HEK293 (cell line): Measurements from ENCODE around the gene BLOC1S5.
A peak's percentile ranks its signal among the peaks of the same experiment; 100 is the strongest.

Experiments used
- CTCF ChIA-PET: fragments of 350-600 bp; formaldehyde crosslinking; extraction: SDS; loops from one replicate; lab custom pipeline; 2021; ENCODE audit warnings: antibody characterized with exemption; lab: Yijun Ruan, JAX
- POLR2A ChIA-PET: fragments of 300-600 bp; formaldehyde crosslinking; extraction: SDS; loops from one replicate; lab custom pipeline; 2020; ENCODE audit warnings: antibody characterized with exemption, inconsistent platforms; lab: Yijun Ruan, JAX
- H3K27ac ChIP-seq: fragments of 200-500 bp; sonication (Bioruptor generic); 2 replicates; pipeline ENCODE4 v1.5.1; 2014; ENCODE audit warnings: low read depth, low read length, control low read depth, inconsistent platforms; ENCODE audit errors: extremely low read depth
- H3K36me3 ChIP-seq, 2 experiments: fragments of 200-500 bp in 1 of 2; sonication (Bioruptor generic) in 1 of 2; 1 replicate in 1 of 2; 2 replicates in 1 of 2; pipeline ENCODE4 v1.5.1; 2014 to 2017; ENCODE audit warnings: inconsistent platforms in 2 of 2, low read length in 2 of 2; ENCODE audit not compliant: control insufficient read depth in 2 of 2, insufficient read depth in 1 of 2
- H3K4me1 ChIP-seq: fragments of 200-500 bp; sonication (Bioruptor generic); 2 replicates; pipeline ENCODE4 v1.5.1; 2014; ENCODE audit warnings: mild to moderate bottlenecking, low read length, inconsistent platforms; ENCODE audit not compliant: control insufficient read depth, insufficient read depth
- H3K4me3 ChIP-seq: 2 replicates; pipeline ENCODE4 v1.5.1; 2011; ENCODE audit warnings: low read depth, mild to moderate bottlenecking, control low read depth, low read length, moderate library complexity
- H3K9me3 ChIP-seq: fragments of 200-500 bp; sonication (Bioruptor generic); 2 replicates; pipeline ENCODE4 v1.5.1; 2014; ENCODE audit warnings: low read depth, low read length, inconsistent platforms; ENCODE audit not compliant: control insufficient read depth, insufficient read depth
- EGR2 ChIP-seq: fragments of 450-650 bp; formaldehyde crosslinking; IDR thresholded peaks from 2 replicates; pipeline ENCODE4 v1.5.1; 2016; ENCODE audit warnings: low read depth, missing biosample characterization, missing genetic modification characterization
- HOXD13 ChIP-seq: sonication (generic); formaldehyde crosslinking; IDR thresholded peaks from 2 replicates; pipeline ENCODE4 v1.8.0; 2022; ENCODE audit warnings: missing genetic modification reagents, borderline replicate concordance
- OSR2 ChIP-seq: fragments of 450-650 bp; formaldehyde crosslinking; IDR thresholded peaks from 2 replicates; pipeline ENCODE4 v1.5.1; 2016; ENCODE audit warnings: missing biosample characterization, missing genetic modification characterization
- ZNF114 ChIP-seq: fragments of 450-650 bp; formaldehyde crosslinking; IDR thresholded peaks from 2 replicates; pipeline ENCODE4 v1.5.0; 2017; ENCODE audit warnings: missing biosample characterization, missing genetic modification characterization
- ZNF146 ChIP-seq: fragments of 450-650 bp; formaldehyde crosslinking; IDR thresholded peaks from 2 replicates; pipeline ENCODE4 v1.5.1; 2016; ENCODE audit warnings: missing biosample characterization, missing genetic modification characterization
- ZNF23 ChIP-seq: fragments of 450-650 bp; formaldehyde crosslinking; IDR thresholded peaks from 2 replicates; pipeline ENCODE4 v1.5.1; 2016; ENCODE audit warnings: missing biosample characterization, missing genetic modification characterization, borderline replicate concordance
- ZNF341 ChIP-seq: fragments of 450-650 bp; formaldehyde crosslinking; IDR thresholded peaks from 2 replicates; pipeline ENCODE4; 2016; ENCODE audit warnings: low read depth, missing biosample characterization, missing genetic modification characterization
- ZNF48 ChIP-seq: fragments of 450-650 bp; formaldehyde crosslinking; IDR thresholded peaks from 2 replicates; pipeline ENCODE4 v1.5.1; 2016; ENCODE audit warnings: missing biosample characterization, missing genetic modification characterization
- ZNF530 ChIP-seq: fragments of 450-650 bp; formaldehyde crosslinking; IDR thresholded peaks from 2 replicates; pipeline ENCODE4 v1.5.1; 2016; ENCODE audit warnings: low read depth, missing biosample characterization, missing genetic modification characterization
- ZNF555 ChIP-seq: fragments of 450-650 bp; formaldehyde crosslinking; conservative IDR thresholded peaks from 2 replicates; pipeline ENCODE4 v1.5.1; 2017; ENCODE audit warnings: missing biosample characterization, mild to moderate bottlenecking, missing genetic modification characterization, inconsistent platforms
- ZNF626 ChIP-seq: fragments of 450-650 bp; sonication (Bioruptor Pico); formaldehyde crosslinking; IDR thresholded peaks from 2 replicates; pipeline ENCODE4 v1.5.1; 2018; ENCODE audit warnings: missing biosample characterization, missing genetic modification characterization, inconsistent platforms
- ZSCAN16 ChIP-seq: fragments of 450-650 bp; formaldehyde crosslinking; IDR thresholded peaks from 2 replicates; pipeline ENCODE4 v1.5.1; 2016; ENCODE audit warnings: missing biosample characterization, missing genetic modification characterization
- ZSCAN23 ChIP-seq: fragments of 450-650 bp; formaldehyde crosslinking; IDR thresholded peaks from 2 replicates; pipeline ENCODE4 v1.5.1; 2016; ENCODE audit warnings: missing biosample characterization, missing genetic modification characterization
- TF ChIP-seq, protein P1 (sequence below): fragments of 450-650 bp; formaldehyde crosslinking; conservative IDR thresholded peaks from 2 replicates; pipeline ENCODE4 v1.5.1; 2016; ENCODE audit warnings: low read depth, missing biosample characterization, missing genetic modification characterization
- TF ChIP-seq, protein P2 (sequence below): fragments of 450-650 bp; formaldehyde crosslinking; IDR thresholded peaks from 2 replicates; pipeline ENCODE4 v1.5.1; 2016; ENCODE audit warnings: missing biosample characterization, missing genetic modification characterization, low read depth
- TF ChIP-seq, protein P3 (sequence below): fragments of 450-650 bp; formaldehyde crosslinking; IDR thresholded peaks from 2 replicates; pipeline ENCODE4 v1.5.1; 2016; ENCODE audit warnings: missing biosample characterization, missing genetic modification characterization
- TF ChIP-seq, protein P4 (sequence below): fragments of 450-650 bp; formaldehyde crosslinking; IDR thresholded peaks from 2 replicates; pipeline ENCODE4 v1.5.1; 2016; ENCODE audit warnings: missing biosample characterization, missing genetic modification characterization
- TF ChIP-seq, protein P5 (sequence below): fragments of 450-650 bp; formaldehyde crosslinking; IDR thresholded peaks from 2 replicates; pipeline ENCODE4 v1.5.1; 2016; ENCODE audit warnings: missing biosample characterization, missing genetic modification characterization

The BLOC1S5 gene

DNA sequence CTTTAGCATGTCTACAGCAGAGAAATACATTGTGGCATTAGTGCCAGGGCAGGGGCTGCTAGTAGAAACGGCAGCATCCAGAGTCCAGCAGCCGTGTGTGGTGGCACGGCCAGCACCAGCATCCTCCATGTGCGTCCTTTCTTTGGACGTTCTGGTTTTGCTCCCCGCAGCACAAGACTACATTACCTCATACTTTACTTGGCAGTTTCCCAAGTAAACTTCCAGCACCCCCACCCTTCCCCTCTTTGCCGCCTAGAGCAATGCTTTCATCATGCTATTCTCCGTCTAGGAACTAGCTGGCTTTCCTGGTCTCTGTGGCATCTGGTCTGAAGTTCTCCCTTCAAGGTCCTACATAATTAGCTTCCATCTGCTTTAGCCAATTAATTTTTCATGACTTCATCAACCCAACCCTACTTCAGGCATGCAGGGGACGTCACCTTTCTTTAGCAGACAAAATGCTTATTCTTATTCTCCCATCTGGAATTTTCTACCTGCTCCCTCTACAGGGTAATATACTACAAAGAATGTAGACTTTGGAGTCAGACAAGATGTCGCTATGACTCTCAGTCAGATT lies 67.6 kb downstream of the BLOC1S5 start (continued):
- TF ChIP-seq, protein P1, sequence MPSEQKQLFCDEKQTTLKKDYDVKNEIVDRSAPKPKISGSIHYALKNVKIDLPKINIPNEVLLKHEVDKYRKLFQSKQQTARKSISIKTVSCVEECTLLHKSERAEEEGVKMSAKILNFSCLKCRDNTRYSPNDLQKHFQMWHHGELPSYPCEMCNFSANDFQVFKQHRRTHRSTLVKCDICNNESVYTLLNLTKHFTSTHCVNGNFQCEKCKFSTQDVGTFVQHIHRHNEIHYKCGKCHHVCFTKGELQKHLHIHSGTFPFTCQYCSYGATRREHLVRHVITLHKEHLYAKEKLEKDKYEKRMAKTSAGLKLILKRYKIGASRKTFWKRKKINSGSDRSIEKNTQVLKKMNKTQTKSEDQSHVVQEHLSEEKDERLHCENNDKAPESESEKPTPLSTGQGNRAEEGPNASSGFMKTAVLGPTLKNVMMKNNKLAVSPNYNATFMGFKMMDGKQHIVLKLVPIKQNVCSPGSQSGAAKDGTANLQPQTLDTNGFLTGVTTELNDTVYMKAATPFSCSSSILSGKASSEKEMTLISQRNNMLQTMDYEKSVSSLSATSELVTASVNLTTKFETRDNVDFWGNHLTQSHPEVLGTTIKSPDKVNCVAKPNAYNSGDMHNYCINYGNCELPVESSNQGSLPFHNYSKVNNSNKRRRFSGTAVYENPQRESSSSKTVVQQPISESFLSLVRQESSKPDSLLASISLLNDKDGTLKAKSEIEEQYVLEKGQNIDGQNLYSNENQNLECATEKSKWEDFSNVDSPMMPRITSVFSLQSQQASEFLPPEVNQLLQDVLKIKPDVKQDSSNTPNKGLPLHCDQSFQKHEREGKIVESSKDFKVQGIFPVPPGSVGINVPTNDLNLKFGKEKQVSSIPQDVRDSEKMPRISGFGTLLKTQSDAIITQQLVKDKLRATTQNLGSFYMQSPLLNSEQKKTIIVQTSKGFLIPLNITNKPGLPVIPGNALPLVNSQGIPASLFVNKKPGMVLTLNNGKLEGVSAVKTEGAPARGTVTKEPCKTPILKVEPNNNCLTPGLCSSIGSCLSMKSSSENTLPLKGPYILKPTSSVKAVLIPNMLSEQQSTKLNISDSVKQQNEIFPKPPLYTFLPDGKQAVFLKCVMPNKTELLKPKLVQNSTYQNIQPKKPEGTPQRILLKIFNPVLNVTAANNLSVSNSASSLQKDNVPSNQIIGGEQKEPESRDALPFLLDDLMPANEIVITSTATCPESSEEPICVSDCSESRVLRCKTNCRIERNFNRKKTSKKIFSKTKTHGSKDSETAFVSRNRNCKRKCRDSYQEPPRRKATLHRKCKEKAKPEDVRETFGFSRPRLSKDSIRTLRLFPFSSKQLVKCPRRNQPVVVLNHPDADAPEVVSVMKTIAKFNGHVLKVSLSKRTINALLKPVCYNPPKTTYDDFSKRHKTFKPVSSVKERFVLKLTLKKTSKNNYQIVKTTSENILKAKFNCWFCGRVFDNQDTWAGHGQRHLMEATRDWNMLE: peak; percentile 50
- TF ChIP-seq, protein P2, sequence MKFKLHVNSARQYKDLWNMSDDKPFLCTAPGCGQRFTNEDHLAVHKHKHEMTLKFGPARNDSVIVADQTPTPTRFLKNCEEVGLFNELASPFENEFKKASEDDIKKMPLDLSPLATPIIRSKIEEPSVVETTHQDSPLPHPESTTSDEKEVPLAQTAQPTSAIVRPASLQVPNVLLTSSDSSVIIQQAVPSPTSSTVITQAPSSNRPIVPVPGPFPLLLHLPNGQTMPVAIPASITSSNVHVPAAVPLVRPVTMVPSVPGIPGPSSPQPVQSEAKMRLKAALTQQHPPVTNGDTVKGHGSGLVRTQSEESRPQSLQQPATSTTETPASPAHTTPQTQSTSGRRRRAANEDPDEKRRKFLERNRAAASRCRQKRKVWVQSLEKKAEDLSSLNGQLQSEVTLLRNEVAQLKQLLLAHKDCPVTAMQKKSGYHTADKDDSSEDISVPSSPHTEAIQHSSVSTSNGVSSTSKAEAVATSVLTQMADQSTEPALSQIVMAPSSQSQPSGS (tag by site-specific recombination): peak; percentile 97

DNA sequence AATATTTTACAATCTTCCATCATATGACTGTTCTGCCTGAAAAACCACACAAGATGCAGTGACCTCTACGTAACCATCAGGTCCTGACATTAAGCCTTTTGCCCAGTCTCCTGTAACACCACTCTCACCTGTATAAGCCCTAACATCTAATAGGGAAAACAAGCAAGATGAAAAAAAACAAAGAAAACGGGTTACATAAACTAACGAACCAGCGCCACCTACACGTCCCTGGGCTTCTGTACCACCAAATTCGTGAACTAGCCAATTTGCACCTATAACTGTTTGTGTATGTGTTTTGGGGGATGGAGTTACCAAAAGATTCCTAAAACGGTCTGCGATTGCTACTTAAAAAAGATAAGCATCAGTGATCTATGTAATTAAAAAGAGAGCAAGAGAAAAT lies 70.2 kb downstream of the BLOC1S5 start:
- CTCF ChIA-PET: interaction anchor here (0.8 to 4.6 kb wide), 6 partner anchors 79 to 270 kb away, joined by 3 to 71 read pairs (median 4); partner anchors contain the start of gene BMP6
- Histone ChIP-seq H3K36me3 (no peaks in the 10 kb centered on the region), H3K9me3 (no peaks in the 10 kb centered on the region; the same call in 1 of the 2 replicates), H3K27ac (no peak overlapping the region), H3K4me3 (no peak overlapping the region)
- no peak for TF ChIP-seq ZSCAN16
- no peak for TF ChIP-seq ZNF555
- TF ChIP-seq, protein P2 (tag by site-specific recombination): no peak
- TF ChIP-seq HOXD13 (CRISPR knock-in tag): no peak
- TF ChIP-seq, all 188 proteins: peak for 0
- peaks cover 7% of the 10 kb centered on the region; the same call in 1 of the 2 replicates for H3K4me1 ChIP-seq
- POLR2A ChIA-PET: no interaction called here

DNA sequence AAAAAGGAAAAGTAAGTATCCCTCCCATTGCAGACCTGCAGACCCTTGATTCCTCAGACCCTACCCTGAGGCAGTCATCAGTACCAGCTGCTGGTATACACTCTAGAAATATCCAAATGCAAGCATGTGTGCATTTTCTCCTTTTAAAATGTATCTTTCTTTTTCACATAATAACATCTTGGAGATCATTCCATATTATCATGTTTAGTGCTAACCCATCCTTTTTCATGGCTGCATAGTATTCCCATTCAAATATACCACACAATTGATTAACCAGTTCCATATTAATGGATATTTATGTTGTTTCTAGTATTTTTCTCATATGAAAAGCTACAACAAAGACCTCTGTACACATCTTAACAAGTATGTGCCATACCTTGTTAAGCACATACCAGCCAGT lies 70.8 kb downstream of the BLOC1S5 start:
- CTCF ChIA-PET: interaction anchor here (1.0 to 4.6 kb wide), 9 partner anchors 13 to 376 kb away, joined by 3 to 71 read pairs (median 5); partner anchors contain the start of gene BMP6
- no peaks in the 10 kb centered on the region for H3K36me3 ChIP-seq
- TF ChIP-seq OSR2 (tag by site-specific recombination): no peak
- TF ChIP-seq, protein P3, sequence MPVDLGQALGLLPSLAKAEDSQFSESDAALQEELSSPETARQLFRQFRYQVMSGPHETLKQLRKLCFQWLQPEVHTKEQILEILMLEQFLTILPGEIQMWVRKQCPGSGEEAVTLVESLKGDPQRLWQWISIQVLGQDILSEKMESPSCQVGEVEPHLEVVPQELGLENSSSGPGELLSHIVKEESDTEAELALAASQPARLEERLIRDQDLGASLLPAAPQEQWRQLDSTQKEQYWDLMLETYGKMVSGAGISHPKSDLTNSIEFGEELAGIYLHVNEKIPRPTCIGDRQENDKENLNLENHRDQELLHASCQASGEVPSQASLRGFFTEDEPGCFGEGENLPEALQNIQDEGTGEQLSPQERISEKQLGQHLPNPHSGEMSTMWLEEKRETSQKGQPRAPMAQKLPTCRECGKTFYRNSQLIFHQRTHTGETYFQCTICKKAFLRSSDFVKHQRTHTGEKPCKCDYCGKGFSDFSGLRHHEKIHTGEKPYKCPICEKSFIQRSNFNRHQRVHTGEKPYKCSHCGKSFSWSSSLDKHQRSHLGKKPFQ (tag by site-specific recombination): no peak
- TF ChIP-seq, protein P4, sequence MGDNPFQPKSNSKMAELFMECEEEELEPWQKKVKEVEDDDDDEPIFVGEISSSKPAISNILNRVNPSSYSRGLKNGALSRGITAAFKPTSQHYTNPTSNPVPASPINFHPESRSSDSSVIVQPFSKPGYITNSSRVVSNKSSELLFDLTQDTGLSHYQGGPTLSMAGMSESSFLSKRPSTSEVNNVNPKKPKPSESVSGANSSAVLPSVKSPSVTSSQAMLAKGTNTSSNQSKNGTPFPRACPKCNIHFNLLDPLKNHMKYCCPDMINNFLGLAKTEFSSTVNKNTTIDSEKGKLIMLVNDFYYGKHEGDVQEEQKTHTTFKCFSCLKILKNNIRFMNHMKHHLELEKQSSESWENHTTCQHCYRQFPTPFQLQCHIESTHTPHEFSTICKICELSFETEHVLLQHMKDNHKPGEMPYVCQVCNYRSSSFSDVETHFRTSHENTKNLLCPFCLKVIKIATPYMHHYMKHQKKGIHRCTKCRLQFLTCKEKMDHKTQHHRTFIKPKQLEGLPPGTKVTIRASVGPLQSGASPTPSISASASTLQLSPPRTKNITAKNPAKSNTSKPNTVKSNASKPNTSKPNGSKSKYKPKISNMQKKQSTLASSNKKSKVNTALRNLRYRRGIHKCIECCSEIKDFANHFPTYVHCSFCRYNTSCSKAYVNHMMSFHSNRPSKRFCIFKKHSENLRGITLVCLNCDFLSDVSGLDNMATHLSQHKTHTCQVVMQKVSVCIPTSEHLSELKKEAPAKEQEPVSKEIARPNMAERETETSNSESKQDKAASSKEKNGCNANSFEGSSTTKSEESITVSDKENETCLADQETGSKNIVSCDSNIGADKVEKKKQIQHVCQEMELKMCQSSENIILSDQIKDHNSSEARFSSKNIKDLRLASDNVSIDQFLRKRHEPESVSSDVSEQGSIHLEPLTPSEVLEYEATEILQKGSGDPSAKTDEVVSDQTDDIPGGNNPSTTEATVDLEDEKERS: peak; percentile 74; the same call in 1 of the 2 replicates
- no peak for TF ChIP-seq ZNF341
- no peak for TF ChIP-seq EGR2 (tag by site-specific recombination)
- TF ChIP-seq ZNF626: 0 out of 2 replicates have a peak, but pooled peaks have one; percentile 25
- TF ChIP-seq ZSCAN23: no peak
- no peak for TF ChIP-seq ZNF530 (tag by site-specific recombination)
- TF ChIP-seq ZNF146 (tag by site-specific recombination): peak; percentile 100
- TF ChIP-seq ZNF23: no peak
- TF ChIP-seq ZNF48 (tag by site-specific recombination): no peak
- TF ChIP-seq, protein P5, sequence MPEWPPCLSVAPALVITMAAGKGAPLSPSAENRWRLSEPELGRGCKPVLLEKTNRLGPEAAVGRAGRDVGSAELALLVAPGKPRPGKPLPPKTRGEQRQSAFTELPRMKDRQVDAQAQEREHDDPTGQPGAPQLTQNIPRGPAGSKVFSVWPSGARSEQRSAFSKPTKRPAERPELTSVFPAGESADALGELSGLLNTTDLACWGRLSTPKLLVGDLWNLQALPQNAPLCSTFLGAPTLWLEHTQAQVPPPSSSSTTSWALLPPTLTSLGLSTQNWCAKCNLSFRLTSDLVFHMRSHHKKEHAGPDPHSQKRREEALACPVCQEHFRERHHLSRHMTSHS: no peak
- no peak for TF ChIP-seq ZNF114 (tag by site-specific recombination)

More for the DNA sequence above, 70.8 kb downstream of the BLOC1S5 start:
- Histone ChIP-seq H3K4me1 (peaks cover 7% of the 10 kb centered on the region; the same call in 1 of the 2 replicates), H3K27ac (no peak overlapping the region), H3K9me3 (no peaks in the 10 kb centered on the region; the same call in 1 of the 2 replicates), H3K4me3 (no peak overlapping the region)
- POLR2A ChIA-PET: no interaction called here
